ENCODE results near the gene SHC2. TPM values are rescaled to one million over a fixed set of nuclear protein-coding genes. Genes with fewer than 3 reads are reported as not detected.

Gene SHC2
- total and polyA plus RNA-seq, 2 of the 13 experiments (the other 11 are each of a cell fraction or from before 2014, with no cell fraction given), result 9.0 to 18.3 TPM

GRCh38 chr19:461721-462551, 1.1 kb upstream of the SHC2 start (continued):
- TF ChIP-seq ZBTB44 (CRISPR knock-in tag; IDR thresholded peaks at IDR 0.05), result no peak
- no peak for TF ChIP-seq RFXAP (CRISPR knock-in tag; IDR thresholded peaks at IDR 0.05; ENCODE audit: borderline replicate concordance)
- TF ChIP-seq ZNF430 (CRISPR knock-in tag; IDR thresholded peaks at IDR 0.05), result no peak
- peak; percentile 41; the same call in 1 of the 2 replicates for TF ChIP-seq ZNF543 (CRISPR knock-in tag; IDR thresholded peaks at IDR 0.05)
- no peak for TF ChIP-seq FOSL1 (CRISPR knock-in tag; IDR thresholded peaks at IDR 0.05; ENCODE audit: borderline replicate concordance)
- no peak for TF ChIP-seq SRF (IDR thresholded peaks at IDR 0.05; ENCODE audit: low read depth, low read length)
- no peak for TF ChIP-seq ZNF3 (CRISPR knock-in tag; IDR thresholded peaks at IDR 0.05)
- 0 out of 2 replicates have a peak, but pooled peaks have one; percentile 42 for TF ChIP-seq ZBTB3 (CRISPR knock-in tag; IDR thresholded peaks at IDR 0.05; ENCODE audit: borderline replicate concordance, low read depth)
- TF ChIP-seq RBM22 (optimal IDR thresholded peaks at IDR 0.05; ENCODE audit: low read length), result no peak
- TF ChIP-seq ZNF670 (CRISPR knock-in tag; IDR thresholded peaks at IDR 0.05; ENCODE audit: borderline replicate concordance), result 0 out of 2 replicates have a peak, but pooled peaks have one; percentile 59
- TF ChIP-seq ZNF510 (CRISPR knock-in tag; IDR thresholded peaks at IDR 0.05; ENCODE audit: low read depth), result no peak
- TF ChIP-seq ZBTB38 (CRISPR knock-in tag; IDR thresholded peaks at IDR 0.05), result no peak; the same call in 1 of the 2 replicates
- no peak for TF ChIP-seq HNRNPK (IDR thresholded peaks at IDR 0.05; ENCODE audit: low read depth, low read length, poor library complexity, severe bottlenecking)
- no peak for TF ChIP-seq ZNF33A (CRISPR knock-in tag; IDR thresholded peaks at IDR 0.05; ENCODE audit: borderline replicate concordance)
- TF ChIP-seq ZNF180 (CRISPR knock-in tag; IDR thresholded peaks at IDR 0.05; ENCODE audit: borderline replicate concordance, low read depth), result no peak
- TF ChIP-seq, protein P1, sequence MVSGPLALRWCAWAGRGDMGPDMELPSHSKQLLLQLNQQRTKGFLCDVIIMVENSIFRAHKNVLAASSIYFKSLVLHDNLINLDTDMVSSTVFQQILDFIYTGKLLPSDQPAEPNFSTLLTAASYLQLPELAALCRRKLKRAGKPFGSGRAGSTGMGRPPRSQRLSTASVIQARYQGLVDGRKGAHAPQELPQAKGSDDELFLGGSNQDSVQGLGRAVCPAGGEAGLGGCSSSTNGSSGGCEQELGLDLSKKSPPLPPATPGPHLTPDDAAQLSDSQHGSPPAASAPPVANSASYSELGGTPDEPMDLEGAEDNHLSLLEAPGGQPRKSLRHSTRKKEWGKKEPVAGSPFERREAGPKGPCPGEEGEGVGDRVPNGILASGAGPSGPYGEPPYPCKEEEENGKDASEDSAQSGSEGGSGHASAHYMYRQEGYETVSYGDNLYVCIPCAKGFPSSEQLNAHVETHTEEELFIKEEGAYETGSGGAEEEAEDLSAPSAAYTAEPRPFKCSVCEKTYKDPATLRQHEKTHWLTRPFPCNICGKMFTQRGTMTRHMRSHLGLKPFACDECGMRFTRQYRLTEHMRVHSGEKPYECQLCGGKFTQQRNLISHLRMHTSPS (CRISPR knock-in tag; IDR thresholded peaks at IDR 0.05; ENCODE audit: low read depth), result peak; percentile 71
- TF ChIP-seq ARHGAP35 (CRISPR knock-in tag; IDR thresholded peaks at IDR 0.05; ENCODE audit: borderline replicate concordance), result no peak
- no peak for TF ChIP-seq ZNF354B (CRISPR knock-in tag; IDR thresholded peaks at IDR 0.05)
- TF ChIP-seq FOXK1 (CRISPR knock-in tag; IDR thresholded peaks at IDR 0.05; ENCODE audit: borderline replicate concordance, low read depth), result no peak
- no peak for TF ChIP-seq POGZ (CRISPR knock-in tag; IDR thresholded peaks at IDR 0.05)
- no peak for TF ChIP-seq SRSF1 (optimal IDR thresholded peaks at IDR 0.05; ENCODE audit: low read depth, low read length)
- TF ChIP-seq, protein P2, sequence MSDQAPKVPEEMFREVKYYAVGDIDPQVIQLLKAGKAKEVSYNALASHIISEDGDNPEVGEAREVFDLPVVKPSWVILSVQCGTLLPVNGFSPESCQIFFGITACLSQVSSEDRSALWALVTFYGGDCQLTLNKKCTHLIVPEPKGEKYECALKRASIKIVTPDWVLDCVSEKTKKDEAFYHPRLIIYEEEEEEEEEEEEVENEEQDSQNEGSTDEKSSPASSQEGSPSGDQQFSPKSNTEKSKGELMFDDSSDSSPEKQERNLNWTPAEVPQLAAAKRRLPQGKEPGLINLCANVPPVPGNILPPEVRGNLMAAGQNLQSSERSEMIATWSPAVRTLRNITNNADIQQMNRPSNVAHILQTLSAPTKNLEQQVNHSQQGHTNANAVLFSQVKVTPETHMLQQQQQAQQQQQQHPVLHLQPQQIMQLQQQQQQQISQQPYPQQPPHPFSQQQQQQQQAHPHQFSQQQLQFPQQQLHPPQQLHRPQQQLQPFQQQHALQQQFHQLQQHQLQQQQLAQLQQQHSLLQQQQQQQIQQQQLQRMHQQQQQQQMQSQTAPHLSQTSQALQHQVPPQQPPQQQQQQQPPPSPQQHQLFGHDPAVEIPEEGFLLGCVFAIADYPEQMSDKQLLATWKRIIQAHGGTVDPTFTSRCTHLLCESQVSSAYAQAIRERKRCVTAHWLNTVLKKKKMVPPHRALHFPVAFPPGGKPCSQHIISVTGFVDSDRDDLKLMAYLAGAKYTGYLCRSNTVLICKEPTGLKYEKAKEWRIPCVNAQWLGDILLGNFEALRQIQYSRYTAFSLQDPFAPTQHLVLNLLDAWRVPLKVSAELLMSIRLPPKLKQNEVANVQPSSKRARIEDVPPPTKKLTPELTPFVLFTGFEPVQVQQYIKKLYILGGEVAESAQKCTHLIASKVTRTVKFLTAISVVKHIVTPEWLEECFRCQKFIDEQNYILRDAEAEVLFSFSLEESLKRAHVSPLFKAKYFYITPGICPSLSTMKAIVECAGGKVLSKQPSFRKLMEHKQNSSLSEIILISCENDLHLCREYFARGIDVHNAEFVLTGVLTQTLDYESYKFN (CRISPR knock-in tag; conservative IDR thresholded peaks at IDR 0.05), result peak; percentile 82
- TF ChIP-seq ZMAT3 (CRISPR knock-in tag; conservative IDR thresholded peaks at IDR 0.05), result 0 out of 2 replicates have a peak, but pooled peaks have one; percentile 62
